Measurements from ENCODE around the gene CEP72. TPM values are rescaled to one million over a fixed set of nuclear protein-coding genes. Genes with fewer than 3 reads are reported as not detected.
"Not testable (repeated sequence)": the region's sequence is repeated elsewhere in the genome, so short reads cannot be mapped to it uniquely, and the experiment has no call there.

CEP72 gene
- total RNA-seq, 1 experiment from 2014 or later, result 24.8 TPM

GRCh38 chr5:690293-690692, 78.2 kb downstream of the CEP72 start:
- not testable (repeated sequence) for H3K4ac ChIP-seq (ENCODE audit: low read depth, low read length); H3K23ac ChIP-seq (ENCODE audit: insufficient read length, low read depth, low read length); H3T11ph ChIP-seq (ENCODE audit: low read length); H4K91ac ChIP-seq (ENCODE audit: insufficient read length, low read depth, low read length); H3K9me3 ChIP-seq (ENCODE audit: control insufficient read depth, low read depth, low read length); H2BK15ac ChIP-seq (ENCODE audit: low read depth, low read length); H3K23me2 ChIP-seq (ENCODE audit: insufficient read length, low read depth, low read length, poor library complexity, severe bottlenecking); H3K4me1 ChIP-seq (ENCODE audit: insufficient read depth, low read length); DNase-seq; H3K79me1 ChIP-seq (ENCODE audit: insufficient read depth, low read depth, low read length, poor library complexity, severe bottlenecking); H3K27ac Mint-ChIP-seq; H3K18ac ChIP-seq (ENCODE audit: insufficient read length, low read depth, low read length); H3K4me3 Mint-ChIP-seq; H2BK12ac ChIP-seq (ENCODE audit: insufficient read length, low read depth, low read length); H3K27me3 ChIP-seq (ENCODE audit: insufficient read depth, low read length); H3K4me1 Mint-ChIP-seq; H3K9me3 Mint-ChIP-seq; H3K79me2 ChIP-seq (ENCODE audit: insufficient read depth, low read length); H3K14ac ChIP-seq (ENCODE audit: insufficient read depth, low read length); H3K56ac ChIP-seq (ENCODE audit: insufficient read length, low read depth, low read length); H2AFZ ChIP-seq (ENCODE audit: low read length); H2AK5ac ChIP-seq (ENCODE audit: insufficient read length, low read length); H3K4me2 ChIP-seq (ENCODE audit: insufficient read depth, insufficient read length, low read length); H2BK5ac ChIP-seq (ENCODE audit: insufficient read length, low read length); H2BK20ac ChIP-seq (ENCODE audit: low read depth, low read length, poor library complexity, severe bottlenecking); H3K27ac ChIP-seq (ENCODE audit: insufficient read length, low read depth, low read length); H4K5ac ChIP-seq (ENCODE audit: insufficient read length, low read depth, low read length); H4K20me1 ChIP-seq (ENCODE audit: control insufficient read depth, insufficient read depth, insufficient read length); H3K9ac ChIP-seq (ENCODE audit: extremely low read depth, insufficient read length, low read length); H4K8ac ChIP-seq (replicated peaks; ENCODE audit: insufficient read length, low read depth, low read length); H3K36me3 Mint-ChIP-seq (ENCODE audit: insufficient read depth in 1 of 3, low read depth in 3 of 3); H2BK120ac ChIP-seq (ENCODE audit: low read depth, low read length, poor library complexity, severe bottlenecking)
- no CpG with 5 or more reads among the region's 12 CpGs for WGBS (ENCODE audit: extremely low coverage, insufficient read length, low lambda C conversion rate)
- H3K27me3 Mint-ChIP-seq (ENCODE audit: low read depth), result peaks cover 20% of the 10 kb centered on the region

DNA sequence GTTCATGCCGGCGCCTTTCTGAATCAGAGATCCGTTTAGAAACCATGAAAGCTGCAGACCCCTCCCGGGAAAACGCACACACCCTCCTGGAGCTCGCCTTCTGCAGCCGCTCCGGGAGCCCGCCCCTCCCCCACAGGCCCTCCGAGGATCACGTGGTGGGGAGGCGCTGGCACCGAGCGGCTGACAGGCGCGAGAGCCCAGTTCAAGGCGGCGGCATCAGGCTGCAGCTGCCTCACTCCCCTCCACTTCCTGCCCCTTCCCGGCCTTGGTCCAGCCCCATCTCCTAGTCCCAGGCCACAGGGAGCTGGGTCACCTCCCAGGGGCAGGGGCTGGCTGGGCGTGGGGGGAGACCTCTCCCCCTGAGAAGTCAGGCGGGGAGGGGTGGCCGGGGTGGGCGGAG, 78.9 kb downstream of the CEP72 start:
- not testable (repeated sequence) for H3K23me2 ChIP-seq (ENCODE audit: insufficient read length, low read depth, low read length, poor library complexity, severe bottlenecking); H3K4me1 ChIP-seq (ENCODE audit: insufficient read depth, low read length); H2AFZ ChIP-seq (ENCODE audit: low read length); H3K27ac Mint-ChIP-seq; H2BK120ac ChIP-seq (ENCODE audit: low read depth, low read length, poor library complexity, severe bottlenecking); H2BK15ac ChIP-seq (ENCODE audit: low read depth, low read length); H3K27ac ChIP-seq (ENCODE audit: insufficient read length, low read depth, low read length); H3K9me3 ChIP-seq (ENCODE audit: control insufficient read depth, low read depth, low read length); H3K4ac ChIP-seq (ENCODE audit: low read depth, low read length); H3K18ac ChIP-seq (ENCODE audit: insufficient read length, low read depth, low read length); DNase-seq; H3T11ph ChIP-seq (ENCODE audit: low read length); H3K9me3 Mint-ChIP-seq; H2BK5ac ChIP-seq (ENCODE audit: insufficient read length, low read length); H3K56ac ChIP-seq (ENCODE audit: insufficient read length, low read depth, low read length); H3K9ac ChIP-seq (ENCODE audit: extremely low read depth, insufficient read length, low read length); H3K27me3 ChIP-seq (ENCODE audit: insufficient read depth, low read length); H3K79me2 ChIP-seq (ENCODE audit: insufficient read depth, low read length); H2AK5ac ChIP-seq (ENCODE audit: insufficient read length, low read length); H2BK12ac ChIP-seq (ENCODE audit: insufficient read length, low read depth, low read length); H2BK20ac ChIP-seq (ENCODE audit: low read depth, low read length, poor library complexity, severe bottlenecking); H3K4me2 ChIP-seq (ENCODE audit: insufficient read depth, insufficient read length, low read length); H3K4me1 Mint-ChIP-seq; H3K4me3 Mint-ChIP-seq; H3K79me1 ChIP-seq (ENCODE audit: insufficient read depth, low read depth, low read length, poor library complexity, severe bottlenecking); H4K8ac ChIP-seq (replicated peaks; ENCODE audit: insufficient read length, low read depth, low read length); H4K91ac ChIP-seq (ENCODE audit: insufficient read length, low read depth, low read length); H3K14ac ChIP-seq (ENCODE audit: insufficient read depth, low read length); H4K20me1 ChIP-seq (ENCODE audit: control insufficient read depth, insufficient read depth, insufficient read length); H3K23ac ChIP-seq (ENCODE audit: insufficient read length, low read depth, low read length); H3K36me3 Mint-ChIP-seq (ENCODE audit: insufficient read depth in 1 of 3, low read depth in 3 of 3); H4K5ac ChIP-seq (ENCODE audit: insufficient read length, low read depth, low read length)
- WGBS (ENCODE audit: extremely low coverage, insufficient read length, low lambda C conversion rate), result no CpG with 5 or more reads among the region's 23 CpGs
- peaks cover 14% of the 10 kb centered on the region for H3K27me3 Mint-ChIP-seq (ENCODE audit: low read depth)

All from H9 (cell line).